GM18526 (cell line): ENCODE results near the gene SELENOP.

Experiments
- POLR2A ChIP-seq: IDR thresholded peaks from 3 replicates; pipeline ENCODE4 v1.6.1; 2011; ENCODE audit not compliant: insufficient read length; ENCODE audit errors: extremely low read depth

The SELENOP gene

GRCh38 chr5:42804717-42805339 is 6.9 kb downstream of the SELENOP start:
- TF ChIP-seq POLR2A = no peak

GRCh38 chr5:42801516-42802166 is 10.1 kb downstream of the SELENOP start:
- TF ChIP-seq POLR2A = no peak

- no peak for TF ChIP-seq POLR2A
Measured at GRCh38 chr5:42800748-42801330, 10.9 kb downstream of the SELENOP start.

- TF ChIP-seq POLR2A = no peak
Measured at GRCh38 chr5:42799668-42800114, 12.0 kb downstream of the SELENOP start.

GRCh38 chr5:42799241-42799608 is 12.5 kb downstream of the SELENOP start:
- no peak for TF ChIP-seq POLR2A

GRCh38 chr5:42798284-42799240 is 13.1 kb downstream of the SELENOP start:
- no peak for TF ChIP-seq POLR2A

- no peak for TF ChIP-seq POLR2A
Measured at GRCh38 chr5:42791151-42791550, 20.5 kb downstream of the SELENOP start.

- TF ChIP-seq POLR2A = no peak
Measured at GRCh38 chr5:42787845-42788244, 23.8 kb downstream of the SELENOP start.

GRCh38 chr5:42787073-42787472 is 24.6 kb downstream of the SELENOP start:
- TF ChIP-seq POLR2A = no peak

GRCh38 chr5:42785756-42786155 is 25.9 kb downstream of the SELENOP start:
- no peak for TF ChIP-seq POLR2A

GRCh38 chr5:42784132-42784531 is 27.6 kb downstream of the SELENOP start:
- no peak for TF ChIP-seq POLR2A

- no peak for TF ChIP-seq POLR2A
Measured at GRCh38 chr5:42781584-42781983, 30.1 kb downstream of the SELENOP start.

GRCh38 chr5:42779083-42779482 is 32.6 kb downstream of the SELENOP start:
- no peak for TF ChIP-seq POLR2A

- TF ChIP-seq POLR2A = no peak
Measured at GRCh38 chr5:42772265-42772993, 39.3 kb downstream of the SELENOP start.

GRCh38 chr5:42770003-42770402 is 41.7 kb downstream of the SELENOP start:
- no peak for TF ChIP-seq POLR2A
